ENCODE measurements around the gene PLXND1.

- TF ChIP-seq CTCF (conservative IDR thresholded peaks at IDR 0.05 in 1 of 2, IDR thresholded peaks at IDR 0.05 in 1 of 2; ENCODE audit: low read depth in 1 of 2, low read length in 2 of 2) (no peak), EZH2 (IDR thresholded peaks at IDR 0.05; ENCODE audit: low read length, missing control alignments) (no peak)
Measured at GRCh38 chr3:129574206-129574605, 32.3 kb downstream of the PLXND1 start.

Measured in fibroblast of lung (primary cell).